Measurements from ENCODE around the gene AGTPBP1.

- TF ChIP-seq NFYB (CRISPR knock-in tag; conservative IDR thresholded peaks at IDR 0.05; ENCODE audit: low read depth) (no peak), E2F4 (CRISPR knock-in tag; IDR thresholded peaks at IDR 0.05; ENCODE audit: borderline replicate concordance, low read depth) (no peak), SMAD4 (CRISPR knock-in tag; IDR thresholded peaks at IDR 0.05) (no peak), IRF2 (CRISPR knock-in tag; IDR thresholded peaks at IDR 0.05; ENCODE audit: borderline replicate concordance, low read depth) (no peak), FOXJ3 (CRISPR knock-in tag; IDR thresholded peaks at IDR 0.05; ENCODE audit: borderline replicate concordance) (no peak), E2F5 (CRISPR knock-in tag; IDR thresholded peaks at IDR 0.05) (no peak)
- TF ChIP-seq, protein P1, sequence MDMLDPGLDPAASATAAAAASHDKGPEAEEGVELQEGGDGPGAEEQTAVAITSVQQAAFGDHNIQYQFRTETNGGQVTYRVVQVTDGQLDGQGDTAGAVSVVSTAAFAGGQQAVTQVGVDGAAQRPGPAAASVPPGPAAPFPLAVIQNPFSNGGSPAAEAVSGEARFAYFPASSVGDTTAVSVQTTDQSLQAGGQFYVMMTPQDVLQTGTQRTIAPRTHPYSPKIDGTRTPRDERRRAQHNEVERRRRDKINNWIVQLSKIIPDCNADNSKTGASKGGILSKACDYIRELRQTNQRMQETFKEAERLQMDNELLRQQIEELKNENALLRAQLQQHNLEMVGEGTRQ (CRISPR knock-in tag; IDR thresholded peaks at IDR 0.05): no peak
Measured at GRCh38 chr9:85738509-85738908, 3.2 kb downstream of the AGTPBP1 start.
